CD1c-positive myeloid dendritic cell (primary cell): ENCODE measurements around the gene LENEP.
"Not testable (repeated sequence)": the region's sequence is repeated elsewhere in the genome, so short reads cannot be mapped to it uniquely, and the experiment has no call there.

Experiments used
- DNase-seq: peaks from one replicate; pipeline ENCODE4 v3.0.0-alpha.2; 2016; ENCODE audit errors: extremely low spot score

Gene LENEP

DNA sequence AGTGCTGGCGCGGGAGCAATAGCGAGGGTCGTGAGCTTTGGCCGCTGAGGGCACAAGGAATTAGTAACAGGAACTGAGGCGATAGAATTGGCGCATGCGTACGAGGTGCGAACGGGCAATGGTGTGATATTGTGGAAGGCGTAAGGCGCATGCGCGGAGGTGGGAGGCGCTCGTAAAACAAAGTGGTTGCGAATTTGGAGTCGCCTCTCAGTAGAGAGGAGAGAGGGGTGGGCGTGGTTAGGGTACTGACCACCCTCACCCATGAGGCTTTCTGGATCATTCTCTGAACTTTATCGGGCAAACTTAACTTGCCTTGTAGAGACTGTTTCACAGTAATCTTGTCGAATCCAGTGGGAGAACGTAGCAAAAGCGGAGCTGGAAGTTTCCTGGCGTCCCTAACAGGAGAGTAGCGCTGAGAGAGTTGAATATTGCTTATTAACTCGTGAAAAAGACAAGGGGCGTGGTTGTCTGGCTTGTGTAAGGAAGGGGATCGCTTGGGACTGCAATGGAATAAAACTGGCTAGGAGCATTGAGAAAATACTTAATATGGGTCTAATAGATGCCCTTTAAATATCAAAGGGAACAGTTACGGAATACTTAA is 18.5 kb upstream of the LENEP start:
- DNase-seq, result peak; percentile 99

- peak; percentile 73 for DNase-seq
Observed at GRCh38 chr1:154975409-154976059, 17.9 kb upstream of the LENEP start.

DNA sequence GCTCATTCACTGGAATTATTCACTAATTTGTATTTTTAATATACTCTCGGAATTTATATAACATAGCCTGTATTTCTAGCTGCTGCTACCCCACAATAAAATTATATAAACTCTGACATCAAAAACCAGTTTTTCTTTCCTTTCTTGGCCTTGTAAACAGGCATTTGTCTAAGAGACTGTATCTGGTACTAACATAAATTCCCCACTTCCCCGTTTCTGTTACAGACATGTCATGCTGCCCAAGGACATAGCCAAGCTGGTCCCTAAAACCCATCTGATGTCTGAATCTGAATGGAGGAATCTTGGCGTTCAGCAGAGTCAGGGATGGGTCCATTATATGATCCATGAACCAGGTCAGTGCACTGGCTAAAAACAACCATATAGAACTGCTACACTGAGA is 15.6 kb upstream of the LENEP start:
- not testable (repeated sequence) for DNase-seq

GRCh38 chr1:154978360-154978759 is 15.0 kb upstream of the LENEP start:
- no peak for DNase-seq

- DNase-seq, result no peak
Observed at GRCh38 chr1:154982341-154982740, 11.0 kb upstream of the LENEP start.

DNA sequence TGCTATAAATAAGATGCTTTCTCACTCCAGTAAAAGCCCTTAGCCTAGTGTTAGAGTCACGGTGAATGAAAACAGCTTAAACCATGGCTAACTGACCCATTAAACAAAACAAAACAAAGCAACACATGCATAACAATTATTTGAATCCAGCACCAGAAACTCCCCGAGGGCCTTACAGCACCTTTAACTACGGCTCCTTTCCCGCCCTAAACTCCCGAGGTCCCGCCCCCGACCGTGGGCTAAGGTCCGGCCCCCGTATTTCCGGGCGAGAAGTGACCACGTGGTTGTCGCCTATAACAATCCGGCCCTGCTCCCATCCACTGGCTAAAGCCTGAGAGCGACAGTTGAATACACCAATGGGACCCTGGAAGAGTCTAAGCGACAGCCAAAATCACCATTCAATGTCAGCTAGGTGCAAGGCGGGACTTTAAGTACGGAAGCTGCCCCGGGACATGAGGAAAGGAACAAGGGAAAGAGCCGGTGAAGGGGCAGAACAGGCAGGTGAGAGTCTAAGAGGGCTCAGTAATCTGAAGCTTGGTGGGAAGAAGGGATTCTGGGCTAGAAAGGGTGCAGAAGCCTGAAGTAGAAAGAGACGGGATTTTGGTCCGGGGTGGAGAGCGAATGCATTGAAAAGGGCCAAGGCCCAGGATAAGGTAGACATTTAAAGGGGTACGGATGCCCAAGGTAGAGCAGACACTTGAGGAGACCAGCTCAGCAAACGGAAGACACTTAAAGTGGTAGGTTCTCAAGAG is 10.3 kb upstream of the LENEP start, which contains the start of gene FLAD1:
FLAD1 (plus strand) TSS at position 448 of the 752 bp plus-strand sequence. CDS start 351 bp downstream, outside the sequence.
- DNase-seq, result peak; percentile 99

GRCh38 chr1:154983776-154984466 is 9.5 kb upstream of the LENEP start:
- DNase-seq, result no peak

- not testable (repeated sequence) for DNase-seq
Observed at GRCh38 chr1:154986736-154987135, 6.7 kb upstream of the LENEP start.

DNA sequence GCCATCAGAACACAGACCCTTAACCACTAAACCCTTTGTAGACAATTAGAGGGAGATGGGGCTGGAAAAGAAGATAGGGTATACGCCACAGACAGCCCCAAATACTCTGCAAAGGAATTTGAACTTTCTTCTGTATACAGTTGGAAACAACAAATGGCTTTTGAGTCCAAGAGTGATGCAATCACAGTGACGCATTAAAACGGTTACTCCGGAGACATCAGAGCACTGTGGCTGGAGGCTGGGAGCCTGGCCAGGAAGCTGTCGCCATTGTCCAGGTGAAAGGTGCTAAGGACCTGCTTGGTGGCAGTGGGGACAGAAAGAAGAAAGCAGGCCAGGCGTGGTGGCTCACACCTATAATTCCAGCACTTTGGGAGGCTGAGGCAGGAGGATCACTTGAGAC is 6.1 kb upstream of the LENEP start:
- DNase-seq, result no peak

- DNase-seq, result no peak
Observed at GRCh38 chr1:154988058-154988954, 5.1 kb upstream of the LENEP start.

- no peak for DNase-seq
Observed at GRCh38 chr1:154989195-154989860, 4.1 kb upstream of the LENEP start.

DNA sequence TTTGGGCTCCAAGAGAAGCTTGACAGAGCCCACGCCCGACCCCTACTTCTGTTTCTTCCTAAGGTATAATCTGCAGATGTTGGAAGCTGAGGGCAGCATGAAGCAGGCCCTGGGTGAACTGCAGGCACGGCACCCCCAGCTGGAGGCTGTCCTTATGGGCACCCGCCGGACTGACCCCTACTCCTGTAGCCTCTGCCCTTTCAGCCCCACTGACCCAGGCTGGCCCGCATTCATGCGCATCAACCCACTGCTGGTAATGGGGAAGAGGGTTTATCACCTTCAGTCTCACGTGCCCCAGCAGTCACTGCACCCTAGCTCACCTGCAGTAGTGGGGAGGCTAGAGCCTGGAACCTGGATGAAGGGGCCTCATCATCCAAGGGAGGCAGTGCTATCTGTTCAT is 3.1 kb upstream of the LENEP start:
- DNase-seq, result no peak

DNA sequence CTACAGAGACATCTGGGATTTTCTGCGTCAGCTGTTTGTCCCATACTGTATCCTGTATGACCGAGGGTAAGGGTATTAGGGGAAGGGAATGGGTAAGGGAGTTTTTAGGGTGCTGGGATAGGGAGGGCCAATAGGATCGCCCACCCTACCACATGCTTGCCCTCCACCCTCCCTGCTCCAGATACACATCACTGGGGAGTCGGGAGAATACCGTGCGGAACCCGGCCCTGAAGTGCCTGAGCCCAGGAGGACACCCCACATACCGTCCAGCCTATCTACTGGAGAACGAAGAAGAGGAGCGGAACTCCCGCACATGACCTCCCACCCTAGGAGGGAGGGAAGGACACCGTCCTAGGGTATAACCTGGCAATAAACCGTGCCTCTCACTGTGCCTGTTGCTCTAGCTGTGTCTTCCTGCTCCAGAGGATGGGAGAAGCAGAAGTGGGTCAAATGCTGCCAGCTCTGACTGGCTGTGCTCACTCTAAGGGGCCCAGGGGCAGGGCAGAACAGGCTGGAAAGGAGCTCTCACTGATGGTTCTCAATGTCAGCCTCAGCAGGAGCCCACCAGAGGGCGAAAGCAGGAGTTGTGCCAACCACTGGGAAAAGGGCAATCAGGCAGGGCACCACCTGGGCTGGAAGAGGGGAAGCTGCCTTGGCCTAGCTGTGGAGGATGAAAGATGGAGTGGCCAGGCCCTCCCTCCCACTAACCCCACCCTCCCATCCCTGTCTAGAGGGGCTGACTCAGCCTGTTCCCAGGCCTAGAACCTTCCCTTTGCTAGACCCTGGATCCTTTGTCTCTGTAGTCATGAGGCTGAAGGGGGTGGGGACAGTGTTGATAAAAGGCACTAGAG is 440 bp upstream of the LENEP start:
- DNase-seq, result no peak

- DNase-seq, result no peak
Observed at GRCh38 chr1:154994269-154994587, 842 bp downstream of the LENEP start.

DNA sequence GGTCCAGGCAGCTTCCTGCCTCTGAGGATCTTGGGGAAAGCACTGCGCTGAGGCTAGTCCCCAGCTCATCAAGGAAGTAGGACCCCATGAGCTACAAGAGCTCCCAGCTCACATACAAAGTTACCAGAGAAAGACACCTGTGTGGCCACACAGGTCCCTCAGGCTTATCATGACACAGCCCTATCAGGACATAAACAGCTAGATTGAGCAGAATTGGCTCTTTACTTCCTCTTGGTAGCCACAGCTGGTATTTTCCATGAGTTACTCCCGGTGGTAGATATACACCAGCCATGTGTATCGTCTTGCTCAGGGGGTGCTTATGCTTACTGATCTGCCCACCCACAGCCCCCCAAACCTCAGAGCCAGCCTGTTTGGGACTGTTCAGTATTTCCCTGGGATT is 1.2 kb downstream of the LENEP start:
- no peak for DNase-seq

DNA sequence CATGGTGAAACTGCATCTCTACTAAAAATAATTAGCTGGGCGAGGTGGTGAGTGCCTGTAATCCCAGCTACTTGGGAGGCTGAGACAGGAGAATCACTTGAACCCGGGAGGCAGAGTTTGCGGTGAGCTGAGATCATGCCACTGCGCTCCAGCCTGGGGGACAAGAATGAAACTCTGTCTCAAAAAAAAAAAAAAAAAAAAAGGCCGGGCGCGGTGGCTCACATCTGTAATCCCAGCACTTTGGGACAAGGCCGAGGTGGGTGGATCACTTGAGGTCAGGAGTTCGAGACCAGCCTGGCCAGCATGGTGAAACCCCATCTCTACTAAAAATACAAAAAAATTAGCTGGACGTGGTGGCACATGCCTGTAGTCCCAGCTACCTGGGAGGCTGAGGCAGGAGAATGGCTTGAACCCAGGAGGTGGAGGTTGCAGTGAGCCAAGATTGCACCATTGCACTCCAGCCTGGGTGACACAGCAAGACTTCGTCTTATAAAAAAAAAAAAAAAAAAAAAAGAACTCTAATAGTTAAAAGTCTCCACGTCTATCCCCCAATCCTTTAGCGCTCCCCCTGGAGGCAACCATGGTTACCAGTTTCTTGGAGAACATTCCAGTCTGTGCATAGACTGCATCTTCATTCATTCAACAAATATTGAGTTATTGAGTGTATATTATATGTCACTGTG is 2.1 kb downstream of the LENEP start:
- not testable (repeated sequence) for DNase-seq

DNA sequence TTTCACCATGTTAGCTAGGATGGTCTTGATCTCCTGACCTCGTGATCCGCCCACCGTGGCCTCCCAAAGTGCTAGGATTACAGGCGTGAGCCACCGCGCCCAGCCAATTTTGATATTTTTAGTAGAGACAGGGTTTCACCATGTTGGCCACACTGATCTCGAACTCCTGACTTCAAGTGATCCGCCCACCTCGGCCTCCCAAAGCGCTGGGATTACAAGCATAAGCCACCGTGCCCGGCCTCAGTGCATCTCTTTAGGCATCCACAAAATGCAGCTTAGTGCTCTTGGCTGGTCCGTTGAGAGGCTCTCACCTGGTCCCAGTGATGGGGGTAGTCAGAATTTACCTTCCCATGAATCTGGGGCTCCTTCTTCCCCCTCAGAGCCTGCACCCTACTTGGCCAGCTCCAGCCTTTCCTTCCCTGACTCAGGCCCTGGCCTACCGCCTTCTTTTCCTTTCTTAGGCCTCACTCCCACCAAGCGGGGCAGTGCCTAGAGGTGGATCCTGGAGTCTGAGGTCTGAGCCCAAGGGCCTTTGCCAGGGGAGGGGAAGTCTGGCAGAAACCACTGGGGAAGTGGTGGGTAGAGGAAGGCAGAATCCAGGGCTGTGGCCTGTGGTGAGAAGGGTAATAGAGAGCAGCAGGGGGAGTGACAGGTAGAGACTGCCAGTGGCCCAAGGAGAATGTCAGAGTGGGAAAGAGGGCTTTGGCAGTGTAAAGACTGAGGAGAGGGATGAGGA is 3.7 kb downstream of the LENEP start:
- DNase-seq, result peak; percentile 74

- DNase-seq, result no peak
Observed at GRCh38 chr1:154998201-154998780, 4.9 kb downstream of the LENEP start.
